Left lung (tissue), 10 donors: ENCODE data around the gene TMEM9B. TPM values are rescaled to one million over a fixed set of nuclear protein-coding genes. Genes with fewer than 3 reads are reported as not detected.
"Not testable (repeated sequence)": the region's sequence is repeated elsewhere in the genome, so short reads cannot be mapped to it uniquely, and the experiment has no call there.

Experiments
- ATAC-seq: fragments of 200-7000 bp; cut with Tn5 transposase; one replicate; pipeline ENCODE4 v1.9.1; 2020; ENCODE audit warnings: moderate library complexity
- DNase-seq, 4 donors: peaks; one replicate each; pipeline ENCODE4 v3.0.0-alpha.2; 2013 to 2020
- H3K27ac ChIP-seq, 2 donors: fragments of 200-600 bp; sonication (generic) in 1 of 2; one replicate each; pipeline versions ENCODE4 v1.5.0 to v1.8.0; 2020 to 2021
- H3K27me3 ChIP-seq, 2 donors: fragments of 200-600 bp; sonication (generic) in 1 of 2; one replicate each; pipeline versions ENCODE4 v1.5.0 to v1.8.0; 2020 to 2021
- H3K36me3 ChIP-seq, 2 donors: fragments of 200-600 bp; sonication (generic) in 1 of 2; one replicate each; pipeline versions ENCODE4 v1.5.0 to v1.8.0; 2020 to 2021
- H3K4me1 ChIP-seq, 2 donors: fragments of 200-600 bp; one replicate each; pipeline ENCODE4 v1.8.0; 2021
- H3K4me3 ChIP-seq, 2 donors: fragments of 200-600 bp; sonication (generic) in 1 of 2; one replicate each; pipeline versions ENCODE4 v1.5.0 to v1.8.0; 2020 to 2021; ENCODE audit warnings: mild to moderate bottlenecking in 1 of 2
- H3K9me3 ChIP-seq, 2 donors: fragments of 200-600 bp; sonication (generic) in 1 of 2; one replicate each; pipeline versions ENCODE4 v1.5.0 to v1.8.0; 2020 to 2021
- intact Hi-C, 2 donors: fragments of 100-400 bp; cut with DNase I; formaldehyde crosslinking; loops; one replicate each; pipeline versions ENCODE4 v1.11.2 to v1.14.2; 2022
- polyA plus RNA-seq, 6 donors: library from polyadenylated mRNA; unstranded; fragments of 120-200 nt; gene quantifications; one replicate each; pipeline ENCODE4 v1.2.1, GENCODE V29; 2013; ENCODE audit not compliant: insufficient read length in 6 of 6
- total RNA-seq, 2 donors: library from RNA; stranded (reverse); fragmentation: NEBNext Ultra II Directional; extraction: Animal tissue kit (Norgen Biotek cat#: 25700); gene quantifications; one replicate each; pipeline ENCODE4 v1.2.1, GENCODE V29; 2021
- TF ChIP-seq, protein P1 (sequence below), 2 donors: fragments of 200-600 bp; sonication (generic) in 1 of 2; IDR thresholded peaks; one replicate each; pipeline versions ENCODE4 v1.5.0 to v1.8.0; 2021; ENCODE audit warnings: antibody characterized with exemption in 2 of 2
- donor health status: DM: no; HTN: yes; CAD: no.
- donor health status: DM: no; HTN: no; CAD: no.

TMEM9B gene
- total and polyA plus RNA-seq, 8 donors = 43.4 to 61.7 (median 50.2) TPM

GRCh38 chr11:8937159-8937558 is 27.1 kb downstream of the TMEM9B start:
- TF ChIP-seq, protein P1, sequence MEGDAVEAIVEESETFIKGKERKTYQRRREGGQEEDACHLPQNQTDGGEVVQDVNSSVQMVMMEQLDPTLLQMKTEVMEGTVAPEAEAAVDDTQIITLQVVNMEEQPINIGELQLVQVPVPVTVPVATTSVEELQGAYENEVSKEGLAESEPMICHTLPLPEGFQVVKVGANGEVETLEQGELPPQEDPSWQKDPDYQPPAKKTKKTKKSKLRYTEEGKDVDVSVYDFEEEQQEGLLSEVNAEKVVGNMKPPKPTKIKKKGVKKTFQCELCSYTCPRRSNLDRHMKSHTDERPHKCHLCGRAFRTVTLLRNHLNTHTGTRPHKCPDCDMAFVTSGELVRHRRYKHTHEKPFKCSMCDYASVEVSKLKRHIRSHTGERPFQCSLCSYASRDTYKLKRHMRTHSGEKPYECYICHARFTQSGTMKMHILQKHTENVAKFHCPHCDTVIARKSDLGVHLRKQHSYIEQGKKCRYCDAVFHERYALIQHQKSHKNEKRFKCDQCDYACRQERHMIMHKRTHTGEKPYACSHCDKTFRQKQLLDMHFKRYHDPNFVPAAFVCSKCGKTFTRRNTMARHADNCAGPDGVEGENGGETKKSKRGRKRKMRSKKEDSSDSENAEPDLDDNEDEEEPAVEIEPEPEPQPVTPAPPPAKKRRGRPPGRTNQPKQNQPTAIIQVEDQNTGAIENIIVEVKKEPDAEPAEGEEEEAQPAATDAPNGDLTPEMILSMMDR (IDR thresholded peaks at IDR 0.05) = no peak
- H3K27ac ChIP-seq = no peak overlapping the region
- H3K36me3 ChIP-seq = no peaks in the 10 kb centered on the region
- ATAC-seq (no peak), DNase-seq (no peak)
- no peaks in the 10 kb centered on the region for H3K27me3 ChIP-seq
- intact Hi-C loops = no loop called here
- H3K4me1 ChIP-seq = peaks cover 0 to 3% of the 10 kb centered on the region in 2 donors
- no peaks in the 10 kb centered on the region for H3K9me3 ChIP-seq
- H3K4me3 ChIP-seq = no peak overlapping the region

- H3K9me3 ChIP-seq, H3K4me1 ChIP-seq, intact Hi-C loops, ATAC-seq, H3K4me3 ChIP-seq, H3K27ac ChIP-seq, H3K36me3 ChIP-seq, H3K27me3 ChIP-seq, DNase-seq: not testable (repeated sequence)
These were observed 28.5 kb downstream of the TMEM9B start for GRCh38 chr11:8935789-8936188.

DNA sequence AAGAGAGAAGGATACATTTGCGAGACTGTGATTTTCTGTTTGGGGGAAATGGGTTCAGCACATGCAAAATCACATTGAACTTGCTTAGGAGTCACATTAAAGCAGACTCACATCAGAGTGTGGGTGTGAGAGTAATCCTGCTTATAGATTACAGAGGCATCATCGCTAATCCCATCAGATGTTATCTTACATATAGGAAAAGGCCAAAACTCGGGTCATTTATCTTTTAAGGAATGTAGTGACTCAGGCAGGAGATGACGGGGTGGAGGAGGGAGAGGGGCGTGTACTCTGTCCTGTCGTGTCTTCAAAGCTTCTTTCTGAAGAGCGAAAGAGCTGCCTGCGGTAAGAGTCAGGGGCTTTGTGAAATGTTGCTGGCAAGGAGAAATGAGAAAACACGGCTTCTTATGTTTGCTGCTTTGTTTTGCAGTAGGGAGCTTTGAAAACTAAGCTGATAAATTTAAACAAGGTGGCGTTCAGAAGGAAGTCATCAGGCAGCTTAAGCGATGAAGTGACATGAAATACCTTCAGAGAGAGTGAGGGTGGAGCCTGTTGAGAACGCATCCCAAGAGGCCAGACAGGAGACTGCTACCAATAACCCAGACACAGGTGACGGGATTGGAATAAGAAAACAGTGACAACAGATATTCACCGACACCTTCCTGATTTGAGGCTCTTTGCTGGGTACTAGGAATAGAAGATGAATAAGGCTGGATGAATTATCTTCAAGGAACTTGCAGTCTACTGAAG is 29.3 kb downstream of the TMEM9B start:
- no peaks in the 10 kb centered on the region for H3K27me3 ChIP-seq
- peak; percentile 27 for ATAC-seq
- DNase-seq = no peak
- H3K9me3 ChIP-seq = no peaks in the 10 kb centered on the region
- intact Hi-C loops = no loop called here
- H3K4me3 ChIP-seq = no peak overlapping the region
- H3K36me3 ChIP-seq = no peaks in the 10 kb centered on the region
- H3K27ac ChIP-seq = no peak overlapping the region
- TF ChIP-seq, protein P1 (IDR thresholded peaks at IDR 0.05) = no peak
- peaks cover 0 to 3% of the 10 kb centered on the region in 2 donors for H3K4me1 ChIP-seq

GRCh38 chr11:8933931-8934330 is 30.3 kb downstream of the TMEM9B start:
- H3K4me1 ChIP-seq = peaks cover 0 to 3% of the 10 kb centered on the region in 2 donors
- intact Hi-C loops = no loop called here
- H3K27me3 ChIP-seq = no peaks in the 10 kb centered on the region
- DNase-seq (no peak), ATAC-seq (no peak)
- TF ChIP-seq, protein P1 (IDR thresholded peaks at IDR 0.05) = no peak
- H3K4me3 ChIP-seq = no peak overlapping the region
- no peaks in the 10 kb centered on the region for H3K9me3 ChIP-seq
- H3K36me3 ChIP-seq = no peaks in the 10 kb centered on the region
- no peak overlapping the region for H3K27ac ChIP-seq

GRCh38 chr11:8932564-8933180 is 31.6 kb downstream of the TMEM9B start, which contains the start of gene C11orf16:
Gene C11orf16, minus strand, starts transcription at chr11:8932947. Its CDS starts 639 bp downstream, at chr11:8932308.
- no peak within 1 kb of the TSS for H3K27ac ChIP-seq
- H3K27me3 ChIP-seq = no peaks in the 10 kb centered on the region
- DNase-seq (no peak), ATAC-seq (no peak)
- no peaks in the 10 kb centered on the region for H3K9me3 ChIP-seq
- H3K4me3 ChIP-seq = no peak within 1 kb of the TSS
- TF ChIP-seq, protein P1 (IDR thresholded peaks at IDR 0.05) = no peak
- peaks cover 0 to 3% of the 10 kb centered on the region in 2 donors for H3K4me1 ChIP-seq
- intact Hi-C loops = no loop called here
- no peaks in the 10 kb centered on the region for H3K36me3 ChIP-seq
